Stimulated activated CD4-positive, alpha-beta T cell treated with anti-CD3 and anti-CD28 coated beads, Interleukin-15, amount 100 ng/mL, for 24 hours (primary cell): Measurements from ENCODE around the gene C4BPA.

Experiments used
- DNase-seq: peaks from one replicate; pipeline ENCODE4 v3.0.0-alpha.2; 2020

Gene C4BPA

DNA sequence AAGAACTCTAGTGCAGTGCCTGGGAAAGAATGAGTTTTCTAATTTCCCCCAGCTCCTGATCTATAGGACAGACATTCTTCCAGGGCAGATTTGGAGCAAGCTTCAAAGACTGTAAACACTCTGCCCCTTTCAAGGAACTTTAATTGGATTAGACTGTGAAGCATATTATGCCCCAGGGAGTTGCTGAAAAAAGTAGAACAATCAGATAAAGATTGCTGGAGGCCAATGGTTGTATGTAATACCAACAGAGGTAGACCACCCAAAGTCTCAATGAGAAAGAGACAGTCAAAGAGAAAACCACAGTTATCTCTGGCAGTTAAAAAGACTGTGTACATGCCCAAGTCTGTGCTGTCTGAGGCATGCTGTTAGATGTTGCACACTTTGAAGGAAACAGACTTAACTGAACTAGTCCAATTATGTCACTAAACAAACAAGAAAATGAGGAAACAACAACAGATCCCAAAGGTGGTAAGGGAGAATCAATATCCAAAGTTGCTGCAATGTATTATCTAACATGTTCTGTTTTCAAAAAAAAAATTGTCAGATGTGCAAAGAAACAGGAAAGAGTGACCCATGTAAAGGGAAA lies 24.4 kb downstream of the C4BPA start:
- no peak for DNase-seq

DNA sequence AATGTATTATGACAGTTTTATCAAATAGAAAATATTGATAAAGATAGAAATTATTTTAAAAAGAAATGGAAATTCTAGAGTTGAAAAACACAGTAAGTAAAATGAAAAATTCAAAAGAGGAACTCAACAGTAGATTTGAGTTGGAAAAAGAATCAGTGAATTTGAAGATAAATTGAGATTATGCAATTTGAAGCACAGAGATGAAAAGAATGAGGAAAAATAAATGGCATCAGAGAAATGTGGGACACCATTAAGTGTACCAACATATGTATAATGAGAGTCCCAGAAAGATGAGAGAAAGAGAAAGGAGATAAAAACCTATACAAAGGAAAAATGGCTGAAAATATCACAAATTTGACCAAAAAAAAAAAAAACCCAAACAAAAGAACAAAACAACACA lies 25.0 kb downstream of the C4BPA start:
- DNase-seq = no peak

DNA sequence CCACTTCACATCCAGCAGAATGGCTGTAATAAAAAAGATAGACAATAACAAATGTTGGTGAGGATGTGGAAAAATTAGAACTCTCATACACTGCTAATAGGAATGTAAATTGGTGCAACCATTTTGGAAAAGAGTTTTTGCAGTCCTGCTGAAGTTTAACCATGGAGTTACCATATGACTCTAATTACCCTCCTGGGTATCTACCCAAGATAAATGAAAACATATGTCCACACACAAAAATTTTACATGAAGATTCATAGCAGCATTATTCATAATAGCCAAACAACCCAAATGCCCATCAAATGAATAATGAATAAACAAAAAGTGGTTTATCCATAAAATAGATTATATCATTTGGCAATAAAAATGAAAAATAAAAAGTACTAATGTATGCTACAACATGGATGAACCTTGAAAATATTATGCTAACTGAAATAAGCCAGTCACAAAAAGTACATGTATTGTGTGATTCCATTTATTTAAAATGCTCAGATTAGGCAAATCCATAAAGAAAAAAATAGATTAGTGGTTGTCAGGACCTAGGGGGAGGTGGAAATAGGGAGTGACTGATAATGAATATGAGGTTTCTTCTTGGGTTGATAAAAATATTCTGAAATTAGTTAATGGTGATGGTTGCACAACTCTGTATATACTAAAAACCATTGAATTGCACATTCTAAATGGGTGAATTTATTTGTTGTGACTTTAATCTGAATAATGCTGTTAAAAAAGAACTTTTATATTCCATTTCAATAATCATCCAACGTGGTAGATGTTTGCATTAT lies 26.4 kb downstream of the C4BPA start:
- no peak for DNase-seq

DNA sequence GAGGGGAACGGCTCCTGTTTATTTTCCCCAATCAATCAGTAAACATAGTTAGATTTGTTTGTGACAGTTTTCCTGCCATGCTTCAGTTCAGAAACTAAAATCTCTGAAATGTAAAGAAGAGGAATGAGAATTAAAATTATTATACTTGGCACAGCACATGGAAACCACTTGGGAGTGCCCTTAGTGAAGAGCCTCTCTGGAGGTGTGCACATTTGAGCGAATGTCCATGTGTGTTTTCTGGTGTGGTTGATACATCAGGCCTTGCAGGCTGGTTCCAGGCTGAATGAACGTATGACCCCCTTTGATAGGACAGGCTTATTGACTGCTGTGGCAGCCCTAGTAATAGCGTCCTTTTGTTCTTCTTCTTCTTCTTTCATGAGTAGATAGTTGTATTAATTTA lies 27.1 kb downstream of the C4BPA start:
- DNase-seq = no peak

DNA sequence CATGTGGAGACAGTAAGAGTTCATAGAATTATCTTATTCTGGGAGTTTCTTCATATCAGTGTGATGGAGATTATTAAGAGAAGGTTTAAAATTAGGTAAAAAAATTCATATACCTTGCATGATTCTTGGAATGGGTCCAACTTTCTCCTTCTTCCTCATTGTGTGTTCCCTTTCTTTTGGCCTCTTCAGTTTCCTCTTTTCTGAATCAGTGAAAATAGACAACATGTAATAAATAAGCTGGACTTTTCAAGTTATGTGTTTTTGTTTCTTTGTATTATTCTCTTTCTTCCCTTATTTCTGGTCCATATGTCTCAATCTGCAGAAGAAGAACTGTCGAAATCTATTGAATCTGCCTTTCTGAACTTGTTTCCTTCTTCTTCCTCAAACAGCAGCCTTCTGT lies 30.5 kb downstream of the C4BPA start:
- DNase-seq = no peak

DNA sequence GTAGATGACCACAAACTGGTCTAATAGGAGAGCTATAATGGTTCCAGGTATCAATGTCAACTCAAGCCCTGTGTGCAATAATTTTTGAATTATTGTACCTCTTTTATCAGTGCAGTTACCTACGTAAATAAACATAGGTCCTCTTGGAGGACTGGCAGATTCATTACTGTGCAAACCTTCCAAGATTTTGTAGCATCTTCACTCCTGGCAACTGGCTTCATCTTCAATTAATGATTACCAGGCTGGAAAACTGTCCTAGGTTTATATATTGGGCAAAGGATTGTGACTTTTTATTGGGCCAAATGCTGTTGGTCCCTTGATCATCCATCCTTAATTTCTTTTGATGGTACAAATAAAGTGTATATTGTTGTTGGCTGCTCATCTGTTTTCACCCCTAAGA lies 35.6 kb downstream of the C4BPA start:
- no peak for DNase-seq

DNA sequence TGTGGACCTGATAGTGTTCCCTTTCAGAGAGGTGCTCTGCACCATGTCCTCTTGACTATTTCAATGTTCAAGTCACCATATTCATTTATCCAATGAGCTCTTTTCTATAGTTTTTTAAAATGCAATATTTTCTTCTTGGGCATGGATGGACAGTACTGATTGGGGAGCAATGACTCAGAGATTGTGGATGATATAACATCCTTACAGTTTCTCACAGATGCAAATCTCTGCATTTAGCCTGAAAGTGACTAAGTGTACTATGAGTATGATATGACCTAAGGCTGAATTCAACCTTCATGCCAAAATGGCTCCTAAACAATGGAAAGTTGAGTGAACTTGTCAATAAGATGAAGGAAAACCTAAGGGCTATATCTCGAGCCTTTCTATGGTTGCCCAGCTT lies 36.5 kb downstream of the C4BPA start:
- no peak for DNase-seq

DNA sequence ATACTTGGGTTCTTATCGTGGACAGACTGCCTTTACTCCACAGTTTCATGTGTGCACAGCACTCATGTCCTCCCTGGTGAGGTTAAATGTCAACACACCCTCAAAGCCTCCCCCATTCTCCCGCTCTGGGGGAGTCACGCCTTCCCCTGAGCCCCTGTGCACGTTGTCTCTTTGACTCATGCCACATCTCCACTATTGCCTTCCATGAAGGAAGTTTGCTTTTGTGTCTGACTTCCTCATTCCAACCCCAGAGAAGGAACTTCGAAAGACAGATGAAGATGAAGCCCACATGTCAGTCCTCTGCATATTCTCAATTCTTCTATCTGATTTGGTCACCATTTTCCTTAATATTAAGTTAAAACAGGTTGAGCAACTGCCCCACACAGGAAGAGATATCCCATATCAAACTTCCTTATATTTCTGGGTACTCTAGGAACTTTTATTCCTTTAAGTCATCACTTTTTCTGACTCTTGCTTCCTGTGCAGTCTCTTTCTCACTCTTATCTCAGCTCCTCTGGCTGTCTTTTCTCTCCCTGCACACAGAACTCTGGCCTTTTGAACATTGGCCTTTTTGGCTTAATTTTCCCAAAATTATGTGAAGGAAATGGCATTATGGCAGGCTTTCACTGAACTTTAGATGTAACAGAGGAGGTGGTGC lies 41.5 kb downstream of the C4BPA start:
- no peak for DNase-seq

DNA sequence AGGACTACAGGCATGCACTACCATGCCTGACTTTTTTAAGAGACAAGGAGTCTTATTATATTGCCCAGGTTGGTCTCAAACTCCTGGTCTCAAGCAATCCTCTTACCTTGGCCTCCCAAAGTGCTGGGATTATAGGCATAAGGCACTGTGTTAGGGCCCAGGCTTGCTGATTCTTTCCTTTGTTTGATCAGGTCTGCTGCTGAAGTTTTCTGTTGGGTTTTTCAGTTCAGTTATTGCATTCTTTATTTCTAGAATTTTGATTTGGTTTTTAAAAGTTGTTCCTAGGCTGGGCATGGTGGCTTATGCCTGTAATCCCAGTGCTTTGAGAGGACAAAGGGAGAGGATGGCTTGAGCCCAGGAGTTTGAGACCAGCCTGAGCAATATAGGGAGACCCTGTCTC lies 47.9 kb downstream of the C4BPA start:
- no peak for DNase-seq

DNA sequence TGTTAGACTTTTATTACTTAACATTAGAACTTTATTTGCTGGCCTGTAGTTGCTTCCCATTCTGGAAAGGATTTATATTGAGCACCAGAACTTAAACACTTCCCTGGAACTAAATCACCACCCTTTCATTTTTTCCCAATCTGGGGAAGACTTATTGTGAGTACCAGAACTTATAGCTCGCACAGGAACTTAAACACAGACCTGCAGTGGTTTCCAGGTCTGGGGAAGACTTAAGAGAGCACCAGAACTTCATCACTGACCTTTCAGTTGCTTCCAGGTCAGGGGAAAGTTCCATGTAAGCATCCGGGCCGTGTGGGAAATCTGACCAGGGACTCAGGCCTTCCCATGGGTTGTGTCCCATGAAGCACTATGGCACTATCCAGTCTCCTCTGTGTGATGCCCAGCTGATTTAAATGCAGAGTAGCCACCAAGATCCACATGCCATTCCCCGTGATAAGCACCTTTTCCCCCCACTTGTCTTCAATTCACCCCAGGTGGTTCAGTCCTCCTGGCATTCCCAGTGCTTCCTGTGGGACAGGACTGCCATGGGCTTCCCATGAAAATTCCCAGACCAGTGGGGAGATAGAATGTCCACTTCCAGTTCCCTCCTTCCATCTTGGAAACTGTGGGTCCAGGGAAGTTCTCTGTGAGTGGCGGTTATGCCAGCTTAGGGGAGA lies 48.9 kb downstream of the C4BPA start:
- DNase-seq = no peak

DNA sequence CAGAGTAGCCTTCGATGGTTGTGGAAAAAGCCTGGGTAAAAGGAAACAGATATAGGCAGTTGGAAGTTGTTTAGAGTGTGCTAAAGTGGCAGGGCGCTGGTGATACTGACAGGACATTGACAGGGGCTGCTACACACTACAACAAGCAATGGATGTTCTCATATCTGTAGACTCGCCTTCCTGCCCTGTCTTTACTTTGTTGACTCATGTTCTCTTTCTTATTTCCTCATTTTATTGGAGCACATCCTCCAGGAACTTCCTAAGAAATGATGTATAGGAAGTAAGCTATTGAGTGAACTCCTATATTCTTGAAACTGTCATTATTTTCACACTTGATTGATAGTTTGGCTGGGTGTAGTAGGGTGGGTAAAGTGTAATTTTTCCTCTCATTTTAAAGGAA lies 51.0 kb downstream of the C4BPA start:
- no peak for DNase-seq

DNA sequence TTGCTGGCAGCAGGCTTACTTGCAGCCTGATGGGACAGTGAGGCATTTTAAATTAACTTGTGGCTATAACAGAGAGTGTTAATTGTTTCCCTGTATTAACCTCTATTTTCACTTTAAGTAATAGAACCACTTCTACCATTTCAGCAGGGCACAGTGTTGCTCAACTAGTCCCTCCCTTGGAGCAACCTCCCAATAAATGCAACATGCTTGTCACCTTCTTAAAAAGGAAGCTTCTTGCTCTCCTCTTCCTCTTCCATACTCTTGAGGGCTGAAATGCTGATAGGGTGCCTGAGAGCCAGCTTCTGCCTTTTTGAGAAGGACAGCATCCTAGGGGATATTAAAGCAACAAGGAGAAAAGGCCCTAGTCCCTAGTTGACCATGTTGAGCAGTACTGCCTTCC lies 52.1 kb downstream of the C4BPA start:
- no peak for DNase-seq

DNA sequence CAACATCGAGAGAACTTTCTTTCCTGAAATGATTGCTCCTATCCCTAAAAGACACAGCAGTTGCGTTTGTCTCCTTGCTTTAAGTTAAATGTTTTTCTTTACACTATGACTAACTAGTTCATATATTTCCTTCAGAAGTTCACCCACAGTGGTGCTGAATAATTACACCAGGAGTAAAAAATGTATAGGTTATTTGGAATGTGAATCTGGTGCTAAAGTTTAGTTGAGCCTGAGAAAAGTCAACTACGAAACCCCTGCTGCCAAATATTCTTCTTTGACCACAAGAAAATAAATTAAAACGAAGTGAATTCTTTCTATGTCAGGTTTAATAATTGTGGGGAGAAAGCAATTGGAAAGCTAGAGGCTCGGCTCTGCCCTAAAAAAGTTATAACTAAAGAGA lies 52.8 kb downstream of the C4BPA start:
- no peak for DNase-seq

DNA sequence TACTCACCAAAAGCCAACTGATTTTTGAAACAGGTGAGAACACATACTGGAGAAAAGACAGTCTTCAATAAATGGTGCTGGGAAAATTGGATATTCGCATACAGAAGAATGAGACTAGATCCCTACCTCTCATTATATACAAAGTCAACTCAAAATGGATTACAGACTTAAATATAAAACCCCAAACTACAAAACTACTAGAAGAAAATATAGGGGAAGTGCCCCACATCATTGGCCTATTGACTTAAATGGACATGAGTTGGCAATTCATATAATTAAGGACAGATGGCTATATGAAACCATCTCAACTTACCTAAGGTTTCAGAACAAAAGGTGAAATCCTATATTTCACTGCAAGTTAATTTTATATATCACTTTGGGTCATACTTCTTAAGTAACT lies 60.1 kb downstream of the C4BPA start:
- no peak for DNase-seq

DNA sequence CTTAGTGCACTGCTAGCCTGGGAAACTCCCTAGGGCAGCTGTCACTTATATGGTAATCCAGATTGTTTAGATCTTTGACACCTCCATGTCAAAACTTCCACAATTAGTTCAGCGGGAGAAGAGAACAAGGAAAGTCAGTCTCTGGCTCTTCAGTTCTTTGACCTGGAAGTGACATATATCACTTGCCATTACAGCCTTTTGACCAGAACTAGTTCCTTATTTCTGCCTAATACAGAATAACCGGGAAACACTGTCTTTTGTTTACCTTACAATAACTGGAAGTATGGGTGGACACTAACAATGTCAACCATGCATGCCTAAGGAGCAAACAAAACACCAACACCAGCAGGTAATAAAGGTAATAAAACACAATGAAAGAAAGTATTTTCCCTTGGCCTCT lies 68.3 kb downstream of the C4BPA start:
- DNase-seq = no peak

DNA sequence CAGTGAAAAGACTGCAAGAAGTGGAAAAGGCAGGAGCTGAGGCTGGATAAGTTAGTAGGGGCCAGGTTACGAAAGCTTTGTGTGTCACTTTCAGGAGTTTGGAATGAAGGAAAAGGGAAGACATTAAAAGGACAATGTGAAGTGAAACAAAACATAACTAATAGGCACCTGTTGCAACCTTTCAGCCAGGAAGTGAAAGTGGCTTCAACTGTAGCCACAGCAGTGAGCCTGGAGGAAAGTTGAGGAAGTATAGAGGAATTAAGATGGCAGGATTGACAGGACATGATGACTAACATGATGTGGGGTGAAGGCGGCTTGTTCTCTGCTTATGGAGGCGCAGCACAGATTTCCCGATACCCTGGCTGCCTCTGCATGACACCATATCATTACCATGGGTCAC lies 68.9 kb downstream of the C4BPA start:
- no peak for DNase-seq

DNA sequence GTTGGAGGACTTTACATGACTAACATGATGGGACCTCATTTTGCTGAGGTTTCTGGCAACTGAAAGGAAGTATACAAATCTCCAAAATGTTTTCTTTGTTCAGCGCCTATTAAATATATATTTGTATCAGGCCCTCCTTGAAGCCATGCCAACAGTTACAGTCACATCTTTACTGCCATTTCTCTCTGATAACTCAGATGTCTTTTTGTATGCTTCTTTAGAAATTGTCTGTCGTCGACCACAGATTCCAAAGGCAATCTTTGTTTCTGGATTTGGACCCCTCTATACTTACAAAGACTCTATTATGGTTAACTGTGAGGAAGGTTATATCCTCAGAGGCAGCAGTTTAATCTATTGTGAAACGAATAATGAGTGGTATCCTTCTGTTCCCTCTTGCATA lies 69.4 kb downstream of the C4BPA start:
- no peak for DNase-seq

DNA sequence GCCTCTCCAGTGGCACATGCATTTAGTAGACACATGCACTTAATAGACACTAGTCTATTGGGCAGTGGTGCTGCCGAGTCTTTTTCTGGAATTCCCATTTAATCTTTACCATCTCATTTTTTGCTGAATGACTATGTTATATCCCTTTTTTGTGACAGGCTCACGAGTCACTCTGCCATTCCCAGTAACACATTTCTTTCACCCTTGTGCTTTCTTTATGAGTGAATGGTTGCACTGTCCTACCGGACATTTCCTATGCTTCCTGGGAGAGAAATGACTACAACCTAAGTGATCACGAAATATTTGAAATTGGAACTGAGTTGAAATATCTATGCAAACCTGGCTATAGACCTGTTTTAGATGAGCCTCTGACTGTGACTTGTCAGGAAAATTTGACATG lies 70.9 kb downstream of the C4BPA start:
- no peak for DNase-seq

DNA sequence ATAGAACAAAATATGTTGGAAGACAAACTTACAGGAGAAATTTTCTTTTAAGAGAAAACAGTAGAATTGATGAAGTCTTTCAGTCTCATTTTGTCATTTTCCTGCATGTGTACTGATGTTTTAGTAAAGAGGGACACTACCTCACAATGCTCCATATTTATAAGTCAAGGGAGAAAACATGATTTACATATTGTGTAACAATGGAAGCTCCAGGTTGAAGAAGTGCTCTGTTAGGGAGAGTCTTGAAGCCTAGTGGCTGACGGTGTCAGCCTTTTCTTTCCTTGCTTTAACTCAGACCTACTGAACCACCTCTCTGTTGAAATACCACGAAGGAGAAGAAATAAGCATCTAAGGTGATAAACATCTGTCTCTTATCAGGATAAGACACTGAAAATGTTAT lies 75.0 kb downstream of the C4BPA start:
- DNase-seq = no peak

DNA sequence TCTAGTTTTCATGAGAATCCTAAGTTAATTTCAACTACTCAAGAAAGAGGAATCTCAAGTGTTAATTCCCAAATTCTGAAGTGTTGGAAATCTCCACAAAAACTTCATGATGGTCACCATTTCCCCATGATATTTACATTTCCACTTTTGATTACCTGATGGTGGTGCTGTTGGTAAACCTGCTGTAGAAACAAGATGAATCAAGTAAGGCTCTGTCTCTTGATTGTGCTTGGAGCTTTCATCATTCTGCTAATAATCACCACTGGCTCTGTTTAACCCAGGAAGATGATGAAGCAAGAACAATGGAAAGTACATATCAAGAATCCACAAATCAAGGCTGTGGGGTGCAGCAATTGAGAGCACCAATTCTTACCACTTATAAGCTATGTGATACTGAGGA lies 77.8 kb downstream of the C4BPA start:
- no peak for DNase-seq

DNA sequence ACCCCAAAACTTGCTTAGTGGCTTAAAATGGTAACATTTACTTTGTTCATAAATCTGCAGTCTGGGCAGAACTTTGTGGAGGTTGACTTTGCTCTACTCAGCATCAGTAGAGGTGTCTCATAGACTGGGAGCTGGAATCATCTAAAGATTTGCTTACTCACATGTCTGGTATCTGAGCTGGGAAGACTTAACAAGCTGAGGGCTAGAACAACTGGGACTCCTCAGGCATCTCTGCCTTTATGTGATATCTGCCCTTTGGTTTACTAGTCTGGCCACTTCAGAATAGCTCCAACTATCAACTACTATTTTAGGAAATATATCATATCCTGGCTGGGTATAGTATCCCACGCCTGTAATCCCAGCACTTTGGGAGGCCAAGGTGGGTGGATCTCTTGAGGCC lies 82.5 kb downstream of the C4BPA start:
- DNase-seq = no peak

DNA sequence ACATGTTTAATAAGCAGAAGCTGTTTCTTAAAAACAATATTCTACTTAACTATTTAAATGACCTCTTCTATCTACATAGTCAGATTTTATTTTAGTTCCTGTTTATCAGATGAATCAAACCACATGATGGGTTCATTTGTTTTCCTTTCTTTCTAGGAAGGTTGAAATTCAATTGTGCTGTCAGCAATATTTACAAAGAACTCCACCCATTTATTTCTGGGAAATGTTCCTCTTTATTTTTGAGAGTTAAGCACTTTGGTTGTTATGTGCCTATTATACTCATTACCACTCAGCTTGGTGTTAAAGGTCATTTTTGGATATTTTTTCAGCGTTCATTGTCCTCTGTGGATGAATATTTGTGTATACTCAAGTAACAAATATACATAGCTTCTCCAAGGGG lies 84.9 kb downstream of the C4BPA start:
- no peak for DNase-seq

DNA sequence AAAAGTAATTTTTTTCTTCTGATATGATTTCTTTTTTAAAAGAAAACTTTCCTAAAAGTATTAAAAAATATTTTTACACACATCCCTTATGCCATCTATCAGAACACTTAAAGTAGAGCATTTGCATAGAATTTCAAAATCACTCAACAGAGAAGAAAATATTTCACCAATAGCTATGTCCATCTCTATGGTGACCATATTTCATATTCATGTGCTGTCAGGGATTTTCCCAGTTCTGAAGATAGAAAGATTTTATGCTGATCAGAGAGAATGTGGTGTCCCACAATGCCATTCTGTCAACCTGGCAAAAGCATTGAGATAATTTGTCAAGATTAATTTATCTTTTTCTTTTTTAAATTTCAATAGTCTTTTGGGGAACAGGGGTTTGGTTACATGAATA lies 87.0 kb downstream of the C4BPA start:
- DNase-seq = no peak

DNA sequence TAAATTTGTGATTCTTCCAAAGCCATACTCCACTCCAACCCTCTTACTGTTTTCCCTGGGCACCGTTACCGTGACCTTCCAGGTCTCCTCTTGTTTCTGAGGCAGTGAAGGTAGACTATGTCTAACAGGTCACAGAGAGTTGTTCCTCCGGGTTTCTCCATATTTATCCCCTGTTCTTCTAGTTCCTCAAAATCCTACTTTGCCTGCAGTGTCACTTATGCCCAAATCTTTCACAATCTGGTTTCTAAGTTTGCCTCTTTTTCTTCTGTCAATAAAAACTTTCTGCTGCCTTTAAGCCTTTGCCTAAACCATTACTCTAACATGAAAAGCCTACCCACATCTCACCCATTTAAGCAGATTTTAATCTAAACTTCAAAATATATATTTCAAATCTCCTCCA lies 87.7 kb downstream of the C4BPA start:
- DNase-seq = no peak
